Measurements from ENCODE around the gene CD101.
"Not testable (repeated sequence)": the region's sequence is repeated elsewhere in the genome, so short reads cannot be mapped to it uniquely, and the experiment has no call there.

- not testable (repeated sequence) for TF ChIP-seq CTCF (IDR thresholded peaks at IDR 0.05 in 2 of 3, conservative IDR thresholded peaks at IDR 0.05 in 1 of 3; ENCODE audit: borderline replicate concordance in 1 of 3, insufficient read depth in 1 of 3, low read depth in 2 of 3, low read length in 2 of 3); EZH2phosphoT487 (IDR thresholded peaks at IDR 0.05; ENCODE audit: borderline replicate concordance); EGR1 (IDR thresholded peaks at IDR 0.05; ENCODE audit: low read depth); ZNF274 (IDR thresholded peaks at IDR 0.05; ENCODE audit: low read depth, low read length); ZFX (IDR thresholded peaks at IDR 0.05)
These were observed 21.3 kb upstream of the CD101 start for GRCh38 chr1:116980309-116980708.
